ENCODE data around the gene CYP24A1. TPM values are rescaled to one million over a fixed set of nuclear protein-coding genes. Genes with fewer than 3 reads are reported as not detected.

CYP24A1 gene
- total and polyA plus RNA-seq, 2 of the 13 experiments (the other 11 are each of a cell fraction or from before 2014, with no cell fraction given) = 9.4 to 32.7 TPM

DNA sequence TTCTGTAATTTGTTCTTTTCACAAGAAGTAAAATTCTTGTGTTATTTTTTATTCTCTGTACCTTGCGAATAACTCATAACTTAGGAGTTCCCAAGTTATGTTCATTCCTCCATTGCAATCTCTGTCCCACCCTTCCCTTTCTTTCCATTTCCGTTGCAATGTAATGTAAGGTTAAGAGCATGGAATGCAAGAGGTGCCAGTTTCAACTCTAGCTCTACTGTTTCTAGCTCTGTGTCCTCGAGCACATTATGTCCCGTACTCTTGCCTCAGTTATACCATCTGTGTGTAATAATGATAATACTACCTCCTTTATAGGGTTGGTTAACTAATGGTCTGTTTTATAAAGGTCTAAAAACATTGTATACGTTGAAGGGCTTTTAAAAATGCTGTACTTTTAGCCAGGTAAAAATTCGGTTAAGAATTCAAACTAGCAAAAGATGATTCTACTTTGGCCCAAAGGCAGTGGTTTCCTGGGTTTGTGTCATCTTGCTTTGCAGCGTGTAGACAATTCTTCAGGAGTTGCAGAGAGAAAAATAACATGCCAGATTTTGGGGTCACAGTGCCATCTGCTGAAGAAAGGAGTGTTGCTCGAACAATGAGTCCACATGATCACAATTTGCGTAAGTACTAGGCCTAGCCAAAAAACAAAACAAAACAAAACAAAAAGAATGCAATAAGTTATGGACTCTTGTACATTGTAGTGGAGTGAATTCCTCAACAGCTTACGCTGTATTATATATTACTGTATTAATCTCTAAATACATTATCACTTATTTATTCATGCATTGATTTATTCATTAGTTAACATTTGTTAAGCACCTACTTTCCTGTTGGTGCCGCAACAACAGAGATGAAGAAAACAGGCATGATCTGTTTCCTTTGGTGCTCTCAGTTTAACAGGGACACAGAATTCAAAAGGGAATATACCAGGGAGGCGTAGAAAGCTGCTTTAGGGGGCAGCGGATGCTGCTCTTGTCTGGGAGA lies 24.1 kb upstream of the CYP24A1 start (continued):
- TF ChIP-seq, protein P1, sequence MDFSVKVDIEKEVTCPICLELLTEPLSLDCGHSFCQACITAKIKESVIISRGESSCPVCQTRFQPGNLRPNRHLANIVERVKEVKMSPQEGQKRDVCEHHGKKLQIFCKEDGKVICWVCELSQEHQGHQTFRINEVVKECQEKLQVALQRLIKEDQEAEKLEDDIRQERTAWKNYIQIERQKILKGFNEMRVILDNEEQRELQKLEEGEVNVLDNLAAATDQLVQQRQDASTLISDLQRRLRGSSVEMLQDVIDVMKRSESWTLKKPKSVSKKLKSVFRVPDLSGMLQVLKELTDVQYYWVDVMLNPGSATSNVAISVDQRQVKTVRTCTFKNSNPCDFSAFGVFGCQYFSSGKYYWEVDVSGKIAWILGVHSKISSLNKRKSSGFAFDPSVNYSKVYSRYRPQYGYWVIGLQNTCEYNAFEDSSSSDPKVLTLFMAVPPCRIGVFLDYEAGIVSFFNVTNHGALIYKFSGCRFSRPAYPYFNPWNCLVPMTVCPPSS (IDR thresholded peaks at IDR 0.05) = no peak
- TF ChIP-seq ZNF331 (CRISPR knock-in tag; IDR thresholded peaks at IDR 0.05) (peak; percentile 58; the same call in 1 of the 2 replicates), KDM3A (CRISPR knock-in tag; IDR thresholded peaks at IDR 0.05; ENCODE audit: low read depth) (no peak), SMYD3 (CRISPR knock-in tag; IDR thresholded peaks at IDR 0.05) (peak; percentile 74; the same call in 1 of the 2 replicates), ELF3 (CRISPR knock-in tag; IDR thresholded peaks at IDR 0.05) (peak; percentile 37), GFI1 (CRISPR knock-in tag; IDR thresholded peaks at IDR 0.05; ENCODE audit: borderline replicate concordance) (peak; percentile 56; the same call in 1 of the 2 replicates), NR2F1 (CRISPR knock-in tag; IDR thresholded peaks at IDR 0.05) (no peak), ASH2L (IDR thresholded peaks at IDR 0.05; ENCODE audit: insufficient read length, low read depth, low read length) (peak; percentile 31), NR2C2 (CRISPR knock-in tag; IDR thresholded peaks at IDR 0.05; ENCODE audit: borderline replicate concordance) (no peak), ZFP36 (IDR thresholded peaks at IDR 0.05; ENCODE audit: borderline replicate concordance, low read depth, low read length, partially characterized antibody) (peak; percentile 7), ZKSCAN8 (CRISPR knock-in tag; IDR thresholded peaks at IDR 0.05; ENCODE audit: borderline replicate concordance) (peak; percentile 60; the same call in 1 of the 2 replicates), ZBED4 (CRISPR knock-in tag; IDR thresholded peaks at IDR 0.05; ENCODE audit: borderline replicate concordance) (peak; percentile 64; the same call in 1 of the 2 replicates), YEATS2 (CRISPR knock-in tag; IDR thresholded peaks at IDR 0.05; ENCODE audit: borderline replicate concordance) (0 out of 2 replicates have a peak, but pooled peaks have one; percentile 47), HMG20B (CRISPR knock-in tag; conservative IDR thresholded peaks at IDR 0.05) (no peak)
- TF ChIP-seq, protein P2, sequence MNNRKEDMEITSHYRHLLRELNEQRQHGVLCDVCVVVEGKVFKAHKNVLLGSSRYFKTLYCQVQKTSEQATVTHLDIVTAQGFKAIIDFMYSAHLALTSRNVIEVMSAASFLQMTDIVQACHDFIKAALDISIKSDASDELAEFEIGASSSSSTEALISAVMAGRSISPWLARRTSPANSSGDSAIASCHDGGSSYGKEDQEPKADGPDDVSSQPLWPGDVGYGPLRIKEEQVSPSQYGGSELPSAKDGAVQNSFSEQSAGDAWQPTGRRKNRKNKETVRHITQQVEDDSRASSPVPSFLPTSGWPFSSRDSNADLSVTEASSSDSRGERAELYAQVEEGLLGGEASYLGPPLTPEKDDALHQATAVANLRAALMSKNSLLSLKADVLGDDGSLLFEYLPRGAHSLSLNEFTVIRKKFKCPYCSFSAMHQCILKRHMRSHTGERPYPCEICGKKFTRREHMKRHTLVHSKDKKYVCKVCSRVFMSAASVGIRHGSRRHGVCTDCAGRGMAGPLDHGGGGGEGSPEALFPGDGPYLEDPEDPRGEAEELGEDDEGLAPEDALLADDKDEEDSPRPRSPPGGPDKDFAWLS (CRISPR knock-in tag; IDR thresholded peaks at IDR 0.05; ENCODE audit: borderline replicate concordance) = no peak
- TF ChIP-seq, protein P3, sequence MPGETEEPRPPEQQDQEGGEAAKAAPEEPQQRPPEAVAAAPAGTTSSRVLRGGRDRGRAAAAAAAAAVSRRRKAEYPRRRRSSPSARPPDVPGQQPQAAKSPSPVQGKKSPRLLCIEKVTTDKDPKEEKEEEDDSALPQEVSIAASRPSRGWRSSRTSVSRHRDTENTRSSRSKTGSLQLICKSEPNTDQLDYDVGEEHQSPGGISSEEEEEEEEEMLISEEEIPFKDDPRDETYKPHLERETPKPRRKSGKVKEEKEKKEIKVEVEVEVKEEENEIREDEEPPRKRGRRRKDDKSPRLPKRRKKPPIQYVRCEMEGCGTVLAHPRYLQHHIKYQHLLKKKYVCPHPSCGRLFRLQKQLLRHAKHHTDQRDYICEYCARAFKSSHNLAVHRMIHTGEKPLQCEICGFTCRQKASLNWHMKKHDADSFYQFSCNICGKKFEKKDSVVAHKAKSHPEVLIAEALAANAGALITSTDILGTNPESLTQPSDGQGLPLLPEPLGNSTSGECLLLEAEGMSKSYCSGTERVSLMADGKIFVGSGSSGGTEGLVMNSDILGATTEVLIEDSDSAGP (CRISPR knock-in tag; IDR thresholded peaks at IDR 0.05; ENCODE audit: borderline replicate concordance) = no peak
